GM12864 (cell line): Measurements from ENCODE around the gene HECTD4.

ENCODE experiments used
- DNase-seq: peaks from one replicate; pipeline ENCODE4 v3.0.0-alpha.2; 2011; ENCODE audit warnings: low read depth
- H3K4me3 ChIP-seq: 2 replicates; pipeline ENCODE4 v1.5.1; 2011; ENCODE audit warnings: mild to moderate bottlenecking, low read depth, low read length, control low read depth
- CTCF ChIP-seq: IDR thresholded peaks from 2 replicates; pipeline ENCODE4 v1.5.1; 2011; ENCODE audit warnings: low read depth, mild to moderate bottlenecking, moderate library complexity, low read length, control low read depth, inconsistent platforms; ENCODE audit errors: missing control alignments

The HECTD4 gene

GRCh38 chr12:112308652-112309051 lies 73.6 kb downstream of the HECTD4 start:
- no peak for TF ChIP-seq CTCF
- H3K4me3 ChIP-seq, result no peak overlapping the region
- no peak for DNase-seq

- DNase-seq, result no peak
- H3K4me3 ChIP-seq, result no peak overlapping the region
- TF ChIP-seq CTCF, result no peak
Measured at GRCh38 chr12:112308161-112308560, 74.1 kb downstream of the HECTD4 start.

- TF ChIP-seq CTCF, result no peak
- no peak for DNase-seq
- no peak overlapping the region for H3K4me3 ChIP-seq
Measured at GRCh38 chr12:112307317-112308011, 74.8 kb downstream of the HECTD4 start.

- no peak overlapping the region for H3K4me3 ChIP-seq
- TF ChIP-seq CTCF, result no peak
- no peak for DNase-seq
Measured at GRCh38 chr12:112305951-112306350, 76.3 kb downstream of the HECTD4 start.

- no peak for DNase-seq
- no peak for TF ChIP-seq CTCF
- no peak overlapping the region for H3K4me3 ChIP-seq
Measured at GRCh38 chr12:112304436-112304835, 77.8 kb downstream of the HECTD4 start.

GRCh38 chr12:112303799-112304198 lies 78.4 kb downstream of the HECTD4 start:
- TF ChIP-seq CTCF, result no peak
- H3K4me3 ChIP-seq, result no peak overlapping the region
- DNase-seq, result no peak

GRCh38 chr12:112303004-112303403 lies 79.2 kb downstream of the HECTD4 start:
- no peak for TF ChIP-seq CTCF
- peak; percentile 91 for DNase-seq
- no peak overlapping the region for H3K4me3 ChIP-seq
